Muscle layer of duodenum (tissue), 2 donors: Measurements from ENCODE around the gene ZDHHC1.

Experiments used
- H3K27ac ChIP-seq: one replicate; pipeline ENCODE4 v1.7.0; 2013; ENCODE audit warnings: mild to moderate bottlenecking, low read length
- H3K27me3 ChIP-seq: one replicate; pipeline ENCODE4 v1.7.0; 2013; ENCODE audit warnings: low read depth, mild to moderate bottlenecking, control low read depth, low read length
- H3K36me3 ChIP-seq, 2 donors: one replicate each; pipeline ENCODE4 v1.7.0; 2013; ENCODE audit warnings: low read length in 2 of 2, control low read depth in 1 of 2, mild to moderate bottlenecking in 1 of 2; ENCODE audit not compliant: insufficient read depth in 2 of 2, control insufficient read depth in 1 of 2
- H3K4me1 ChIP-seq, 2 donors: one replicate each; pipeline ENCODE4 v1.7.0; 2013; ENCODE audit warnings: low read length in 2 of 2, mild to moderate bottlenecking in 2 of 2, control low read depth in 1 of 2, moderate library complexity in 1 of 2; ENCODE audit not compliant: insufficient read depth in 2 of 2, control insufficient read depth in 1 of 2
- H3K4me3 ChIP-seq, 2 donors: one replicate each; pipeline ENCODE4 v1.7.0; 2013; ENCODE audit warnings: low read length in 2 of 2, low read depth in 1 of 2, mild to moderate bottlenecking in 1 of 2
- H3K9me3 ChIP-seq, 2 donors: one replicate each; pipeline ENCODE4 v1.7.0; 2013; ENCODE audit warnings: low read length in 2 of 2, control low read depth in 1 of 2, mild to moderate bottlenecking in 1 of 2; ENCODE audit not compliant: control insufficient read depth in 1 of 2
- donor health status: healthy.

The ZDHHC1 gene

GRCh38 chr16:67458121-67458641 lies 41.9 kb upstream of the ZDHHC1 start:
- peaks cover 48 to 67% of the 10 kb centered on the region in 2 donors for H3K4me1 ChIP-seq
- H3K9me3 ChIP-seq = no peaks in the 10 kb centered on the region
- H3K4me3 ChIP-seq = no peak overlapping the region
- peak overlapping the region; percentile 88 for H3K27ac ChIP-seq
- no peaks in the 10 kb centered on the region for H3K27me3 ChIP-seq
- peaks cover 1 to 12% of the 10 kb centered on the region in 2 donors for H3K36me3 ChIP-seq

GRCh38 chr16:67457611-67458010 lies 41.3 kb upstream of the ZDHHC1 start:
- H3K36me3 ChIP-seq = peaks cover 7 to 17% of the 10 kb centered on the region in 2 donors
- peak overlapping the region; percentile 88 for H3K27ac ChIP-seq
- H3K27me3 ChIP-seq = no peaks in the 10 kb centered on the region
- peaks cover 48 to 64% of the 10 kb centered on the region in 2 donors for H3K4me1 ChIP-seq
- no peaks in the 10 kb centered on the region for H3K9me3 ChIP-seq
- H3K4me3 ChIP-seq = peak overlapping the region in 1 of 2 donors; percentile 5

GRCh38 chr16:67456391-67457081 lies 40.3 kb upstream of the ZDHHC1 start:
- H3K9me3 ChIP-seq = no peaks in the 10 kb centered on the region
- no peaks in the 10 kb centered on the region for H3K27me3 ChIP-seq
- peaks cover 11 to 27% of the 10 kb centered on the region in 2 donors for H3K36me3 ChIP-seq
- H3K4me1 ChIP-seq = peaks cover 52 to 54% of the 10 kb centered on the region in 2 donors
- peak overlapping the region; percentile 88 for H3K27ac ChIP-seq
- H3K4me3 ChIP-seq = peak overlapping the region in 1 of 2 donors; percentile 5

GRCh38 chr16:67454852-67455251 lies 38.6 kb upstream of the ZDHHC1 start:
- peaks cover 38 to 45% of the 10 kb centered on the region in 2 donors for H3K4me1 ChIP-seq
- H3K27ac ChIP-seq = no peak overlapping the region

GRCh38 chr16:67454104-67454503 lies 37.8 kb upstream of the ZDHHC1 start:
- no peak overlapping the region for H3K4me3 ChIP-seq
- H3K9me3 ChIP-seq = no peaks in the 10 kb centered on the region
- H3K27ac ChIP-seq = no peak overlapping the region
- H3K36me3 ChIP-seq = peaks cover 18 to 37% of the 10 kb centered on the region in 2 donors
- H3K27me3 ChIP-seq = no peaks in the 10 kb centered on the region
- peaks cover 36 to 45% of the 10 kb centered on the region in 2 donors for H3K4me1 ChIP-seq

More at GRCh38 chr16:67454852-67455251, 38.6 kb upstream of the ZDHHC1 start:
- no peaks in the 10 kb centered on the region for H3K9me3 ChIP-seq
- no peaks in the 10 kb centered on the region for H3K27me3 ChIP-seq
- H3K4me3 ChIP-seq = no peak overlapping the region
- peaks cover 15 to 37% of the 10 kb centered on the region in 2 donors for H3K36me3 ChIP-seq

GRCh38 chr16:67451704-67452435 lies 35.6 kb upstream of the ZDHHC1 start:
- peaks cover 27 to 39% of the 10 kb centered on the region in 2 donors for H3K4me1 ChIP-seq
- H3K27ac ChIP-seq = peak overlapping the region; percentile 74
- H3K4me3 ChIP-seq = no peak overlapping the region
- H3K27me3 ChIP-seq = no peaks in the 10 kb centered on the region
- peaks cover 19 to 45% of the 10 kb centered on the region in 2 donors for H3K36me3 ChIP-seq
- no peaks in the 10 kb centered on the region for H3K9me3 ChIP-seq

GRCh38 chr16:67451061-67451703 lies 34.9 kb upstream of the ZDHHC1 start:
- H3K9me3 ChIP-seq = no peaks in the 10 kb centered on the region
- peaks cover 25 to 39% of the 10 kb centered on the region in 2 donors for H3K4me1 ChIP-seq
- H3K36me3 ChIP-seq = peaks cover 19 to 45% of the 10 kb centered on the region in 2 donors
- H3K4me3 ChIP-seq = no peak overlapping the region
- H3K27ac ChIP-seq = peak overlapping the region; percentile 74
- no peaks in the 10 kb centered on the region for H3K27me3 ChIP-seq

GRCh38 chr16:67449739-67450138 lies 33.5 kb upstream of the ZDHHC1 start:
- Histone ChIP-seq H3K36me3 (peaks cover 22 to 41% of the 10 kb centered on the region in 2 donors), H3K4me1 (peaks cover 35 to 54% of the 10 kb centered on the region in 2 donors), H3K9me3 (no peaks in the 10 kb centered on the region), H3K4me3 (no peak overlapping the region), H3K27me3 (no peaks in the 10 kb centered on the region), H3K27ac (peak overlapping the region; percentile 54)

GRCh38 chr16:67449336-67449735 lies 33.1 kb upstream of the ZDHHC1 start:
- H3K4me1 ChIP-seq = peaks cover 35 to 56% of the 10 kb centered on the region in 2 donors
- no peak overlapping the region for H3K4me3 ChIP-seq
- no peaks in the 10 kb centered on the region for H3K9me3 ChIP-seq
- peaks cover 24 to 41% of the 10 kb centered on the region in 2 donors for H3K36me3 ChIP-seq
- no peaks in the 10 kb centered on the region for H3K27me3 ChIP-seq
- H3K27ac ChIP-seq = peak overlapping the region; percentile 54

- Histone ChIP-seq H3K4me3 (no peak overlapping the region), H3K36me3 (peaks cover 24 to 47% of the 10 kb centered on the region in 2 donors), H3K27me3 (no peaks in the 10 kb centered on the region), H3K27ac (peak overlapping the region; percentile 54), H3K9me3 (no peaks in the 10 kb centered on the region), H3K4me1 (peaks cover 35 to 64% of the 10 kb centered on the region in 2 donors)
Measured at GRCh38 chr16:67448580-67448979, 32.3 kb upstream of the ZDHHC1 start.
